ENCODE data around the gene MAGEF1.

The MAGEF1 gene

GRCh38 chr3:184690192-184690883, 21.5 kb downstream of the MAGEF1 start:
- DNase-seq (ENCODE audit: low spot score), result no peak

- no peak for DNase-seq (ENCODE audit: low spot score)
Measured at GRCh38 chr3:184688882-184689271, 23.0 kb downstream of the MAGEF1 start.

DNA sequence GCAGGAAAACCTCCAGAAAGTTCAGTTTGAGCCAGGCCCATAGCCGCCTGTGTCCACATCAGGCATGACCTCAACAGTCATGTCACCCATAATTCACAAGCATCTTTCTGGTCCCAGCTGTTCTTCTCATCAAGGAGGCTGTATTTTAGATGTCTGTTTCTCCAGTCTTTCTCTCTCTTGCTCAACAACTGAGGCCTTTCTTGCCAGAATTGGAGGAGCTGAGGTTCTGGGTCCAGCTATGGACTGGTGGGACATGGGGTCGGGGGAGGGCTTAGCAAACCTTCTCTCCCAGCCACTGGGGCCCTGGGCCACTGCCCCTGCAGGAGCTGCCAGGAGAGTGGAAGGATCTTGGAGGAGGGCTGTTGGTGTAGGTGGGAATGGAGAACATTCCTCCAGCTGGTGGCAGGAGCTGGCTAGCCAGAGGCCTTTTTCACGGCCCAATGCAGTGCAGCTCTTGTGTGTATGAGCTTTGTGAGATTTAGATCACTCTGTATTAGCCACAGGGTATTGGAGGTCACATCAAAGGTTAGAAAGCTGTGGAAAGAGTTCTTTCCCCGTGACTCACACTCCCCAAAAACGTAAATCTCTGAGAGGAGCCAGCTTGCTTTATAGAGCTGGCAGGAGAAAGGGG, 23.5 kb downstream of the MAGEF1 start:
- DNase-seq (ENCODE audit: low spot score), result no peak

DNA sequence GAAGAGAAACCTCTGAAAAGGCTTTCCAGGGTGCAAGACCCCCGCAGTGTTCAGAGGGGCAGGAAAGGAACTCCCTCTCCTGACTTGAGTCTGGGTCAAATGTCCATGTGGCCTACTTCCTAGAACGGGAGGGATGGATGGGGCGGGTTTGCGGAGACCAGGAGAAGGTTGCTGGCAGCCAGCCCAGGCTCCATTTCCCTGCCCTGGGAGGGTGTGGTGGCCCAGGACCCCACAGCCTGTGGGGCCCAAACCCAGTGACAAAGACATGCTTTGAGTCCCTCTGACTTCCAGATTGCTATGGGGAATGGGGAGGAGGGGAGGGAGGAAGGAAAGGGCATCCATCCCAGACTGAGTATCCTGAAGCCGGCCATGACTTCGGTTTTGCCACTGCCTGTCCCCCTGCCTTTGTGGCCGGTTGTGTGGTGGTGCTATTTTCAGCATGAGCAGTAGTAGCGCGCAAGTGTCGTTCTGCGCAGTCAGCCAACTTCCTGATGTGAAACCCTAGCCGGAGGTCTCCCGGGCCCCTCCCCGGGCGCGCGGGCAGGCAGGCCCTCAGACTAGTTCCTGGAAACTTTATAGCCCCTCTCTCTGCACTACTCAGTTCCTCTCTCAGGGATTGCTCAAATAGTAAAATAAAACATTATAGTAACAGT, 24.4 kb downstream of the MAGEF1 start:
- DNase-seq (ENCODE audit: low spot score), result no peak

DNA sequence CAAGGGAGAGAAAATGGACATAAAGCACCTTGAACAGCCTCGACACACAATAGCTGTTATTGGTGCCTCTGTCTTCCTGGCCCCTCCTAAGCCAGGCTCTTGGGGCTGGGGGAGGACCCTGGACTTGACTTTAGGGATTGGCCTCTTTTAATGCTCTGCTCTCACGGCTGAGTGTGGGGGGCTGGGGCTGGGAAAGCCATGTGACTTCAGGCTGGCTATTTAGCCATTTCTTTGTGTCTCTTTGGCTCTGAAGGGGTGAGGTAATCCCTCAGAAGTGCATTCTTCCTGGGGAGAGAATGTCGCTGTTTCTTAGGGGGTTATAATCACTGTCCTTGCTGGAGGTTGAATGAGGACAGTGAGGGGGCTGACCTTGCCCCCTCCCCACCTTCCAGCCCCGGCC, 26.2 kb downstream of the MAGEF1 start:
- DNase-seq (ENCODE audit: low spot score), result no peak

GRCh38 chr3:184685055-184685454, 26.8 kb downstream of the MAGEF1 start:
- no peak for DNase-seq (ENCODE audit: low spot score)

DNA sequence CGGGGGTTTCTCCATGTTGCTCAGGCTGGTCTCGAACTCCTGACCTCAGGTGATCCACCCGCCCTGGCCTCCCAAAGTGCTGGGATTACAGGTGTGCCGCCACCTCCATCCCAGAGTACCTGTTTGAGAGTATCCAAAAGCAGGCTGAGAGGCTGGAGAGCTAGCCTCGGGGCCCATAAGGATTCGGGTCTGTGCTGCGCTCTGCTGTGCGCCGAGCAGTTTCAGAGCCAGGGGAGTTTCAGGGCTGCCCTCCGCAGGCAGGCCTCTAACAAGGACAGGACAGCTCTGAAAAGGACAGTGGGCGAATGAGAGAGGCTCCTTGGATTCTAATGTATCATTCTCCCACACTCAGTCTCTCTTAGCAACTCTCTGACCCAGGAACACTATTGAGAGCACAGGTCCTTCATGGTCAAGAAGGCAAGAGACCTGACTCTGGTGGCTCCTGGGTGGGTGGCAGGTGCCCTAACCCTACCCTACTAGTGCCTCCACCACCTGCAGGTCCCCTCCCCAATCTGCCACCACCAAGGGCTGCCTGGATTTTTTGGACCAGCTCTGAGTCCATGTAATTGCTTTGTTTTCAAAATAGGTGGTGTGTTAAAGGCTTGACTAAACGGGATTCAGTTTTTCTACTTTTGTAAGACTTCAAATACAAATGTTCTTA, 27.8 kb downstream of the MAGEF1 start:
- DNase-seq (ENCODE audit: low spot score), result no peak

DNA sequence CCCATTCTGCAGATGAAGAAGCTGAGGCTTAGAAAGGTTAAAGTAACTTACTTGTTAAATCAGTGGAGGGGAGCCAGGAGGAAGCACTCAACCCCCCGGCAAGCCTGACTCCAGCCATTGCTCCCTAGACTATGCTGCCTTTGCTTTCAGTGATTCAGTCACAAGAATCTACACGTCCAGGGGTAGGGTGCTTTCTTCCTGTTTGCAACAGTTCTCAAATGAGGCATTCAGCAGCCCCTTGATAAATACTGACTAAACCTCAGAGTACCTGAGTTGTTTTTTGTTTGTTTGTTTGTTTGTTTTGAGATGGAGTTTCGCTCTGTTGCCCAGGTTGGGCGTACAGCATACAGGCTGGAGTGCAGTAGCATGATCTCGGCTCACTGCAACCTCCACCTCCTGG, 28.6 kb downstream of the MAGEF1 start:
- DNase-seq (ENCODE audit: low spot score), result no peak

- DNase-seq (ENCODE audit: low spot score), result no peak
Measured at GRCh38 chr3:184682671-184683070, 29.2 kb downstream of the MAGEF1 start.

DNA sequence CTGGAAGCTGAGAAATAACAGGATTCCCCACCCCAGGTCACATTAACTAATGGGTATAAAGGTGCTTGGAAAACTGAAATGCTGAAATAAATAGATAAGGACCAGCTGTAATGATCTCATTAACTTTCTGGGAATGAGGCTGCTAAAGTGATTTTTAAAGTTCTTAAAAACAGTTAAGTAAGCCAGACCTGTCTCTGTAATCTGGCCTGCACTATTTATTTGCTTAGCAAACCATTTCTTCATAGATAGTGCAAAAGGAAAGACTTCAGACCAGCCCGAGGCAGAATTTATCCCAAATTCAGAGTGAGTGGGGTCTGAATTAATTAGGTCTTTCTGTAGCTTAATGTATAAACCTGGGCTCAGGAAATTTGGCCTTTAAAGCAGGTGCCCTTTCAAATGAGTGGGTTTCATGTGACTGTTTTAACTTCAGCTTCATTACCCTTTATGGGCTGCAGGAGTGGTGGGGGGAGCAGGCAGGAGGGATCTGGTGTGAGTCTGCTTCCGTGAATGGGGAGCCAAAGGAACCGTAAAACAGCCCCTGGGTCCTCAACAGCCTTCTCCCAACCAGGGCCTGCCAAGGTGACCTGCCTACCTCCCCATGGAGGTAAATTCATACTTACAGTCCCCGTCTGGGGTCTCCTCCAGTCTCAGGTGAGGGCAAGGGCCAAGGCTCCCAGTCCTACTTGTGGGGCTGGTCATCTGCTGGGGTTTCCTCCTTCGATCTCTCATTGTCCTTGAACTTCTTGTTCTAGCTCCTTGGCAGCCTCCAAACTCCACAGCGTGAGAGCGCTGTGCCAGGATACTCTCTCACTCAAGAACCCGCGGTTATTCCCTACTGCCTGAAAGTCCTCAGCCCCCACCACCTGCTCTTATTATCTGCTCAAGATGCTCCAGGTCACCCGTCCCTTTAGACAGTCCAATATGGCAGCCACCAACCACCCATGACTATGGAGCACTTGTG, 31.2 kb downstream of the MAGEF1 start:
- DNase-seq (ENCODE audit: low spot score), result no peak

DNA sequence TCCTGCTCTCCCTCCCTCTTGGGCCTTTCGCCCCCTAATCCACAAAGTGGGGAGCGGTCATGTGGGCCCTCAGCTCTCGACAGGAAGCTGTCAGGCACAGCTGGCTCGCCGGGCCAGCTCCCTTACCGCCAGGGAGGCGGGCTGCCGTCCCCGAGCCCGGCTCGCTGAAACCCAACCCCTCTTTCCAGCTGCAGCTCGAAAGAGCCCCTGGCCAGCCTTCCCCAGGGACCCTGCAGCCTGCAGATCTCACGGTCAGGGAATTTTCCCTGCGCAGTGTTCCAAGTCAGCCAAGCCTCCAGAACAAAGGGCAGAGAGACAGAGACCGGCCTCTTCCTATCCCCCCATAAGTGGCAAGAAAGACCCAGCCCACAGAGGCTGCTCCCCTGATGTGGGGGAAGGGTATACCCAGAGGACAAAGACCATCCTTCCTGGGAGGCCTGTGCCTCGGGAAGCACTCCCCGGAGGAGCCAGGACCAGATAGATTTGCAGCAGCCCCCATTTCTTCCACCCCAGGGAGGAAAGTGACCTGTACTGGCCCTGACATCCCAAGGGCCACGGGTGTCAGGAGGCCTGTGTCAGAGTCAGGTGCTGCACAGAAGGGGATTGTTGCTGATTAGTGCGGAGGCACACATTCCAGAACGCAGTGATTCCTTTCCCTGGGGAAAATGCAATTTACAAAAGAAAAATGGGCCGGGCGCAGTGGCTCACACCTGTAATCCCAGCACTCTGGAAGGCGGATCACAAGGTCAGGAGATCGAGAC, 32.6 kb downstream of the MAGEF1 start:
- DNase-seq (ENCODE audit: low spot score), result no peak

- no peak for DNase-seq (ENCODE audit: low spot score)
Measured at GRCh38 chr3:184678317-184679055, 33.4 kb downstream of the MAGEF1 start.

GRCh38 chr3:184677344-184678316, 34.2 kb downstream of the MAGEF1 start:
- DNase-seq (ENCODE audit: low spot score), result no peak

DNA sequence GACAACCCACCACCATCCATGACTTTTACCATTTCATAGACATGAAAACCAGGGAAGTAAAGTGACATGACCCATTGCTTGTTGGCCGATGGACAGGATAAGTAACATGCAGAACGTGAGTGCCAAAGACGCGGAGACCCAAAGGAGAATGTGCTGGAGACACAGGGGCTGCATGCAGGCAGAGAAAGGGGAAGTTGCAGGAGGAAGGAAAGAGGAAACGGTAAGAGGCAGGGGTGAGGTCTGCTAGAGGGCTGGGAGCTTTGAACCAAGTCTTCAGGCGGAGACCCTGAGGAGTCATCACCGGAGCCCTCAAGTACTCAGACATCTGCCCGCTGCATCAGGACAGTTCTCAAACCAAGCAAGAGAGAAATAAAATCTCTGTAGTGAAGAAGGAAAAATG, 34.9 kb downstream of the MAGEF1 start:
- no peak for DNase-seq (ENCODE audit: low spot score)

GRCh38 chr3:184674626-184675025, 37.2 kb downstream of the MAGEF1 start:
- DNase-seq (ENCODE audit: low spot score), result no peak

GRCh38 chr3:184672977-184673870, 38.6 kb downstream of the MAGEF1 start:
- DNase-seq (ENCODE audit: low spot score), result no peak

DNA sequence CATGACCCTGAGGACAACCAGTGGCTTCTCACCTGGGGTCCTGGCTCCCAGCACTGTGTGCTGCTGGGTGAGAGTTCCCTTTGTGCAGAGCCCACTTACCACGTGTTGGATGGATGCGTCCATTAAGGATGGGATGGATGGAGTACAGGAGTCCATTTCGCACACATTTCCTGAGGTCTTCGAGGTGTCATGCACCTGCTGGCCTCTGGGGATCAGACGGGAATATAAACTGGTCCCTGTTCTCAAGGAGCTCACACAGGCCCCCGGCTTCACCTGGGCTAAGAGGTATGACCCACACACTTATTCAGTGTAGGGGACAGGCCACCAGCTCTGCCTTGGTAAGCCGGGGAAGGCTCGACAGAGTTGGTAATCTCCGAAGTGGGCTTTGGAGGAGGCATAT, 39.5 kb downstream of the MAGEF1 start:
- DNase-seq (ENCODE audit: low spot score), result no peak

GRCh38 chr3:184670091-184670602, 41.7 kb downstream of the MAGEF1 start:
- no peak for DNase-seq (ENCODE audit: low spot score)

Data from CD4-positive, alpha-beta T cell treated with Interleukin-15 for 4 hours (primary cell).